Thoracic aorta (tissue), 2 donors: ENCODE results near the gene GPN2. TPM values are rescaled to one million over a fixed set of nuclear protein-coding genes. Genes with fewer than 3 reads are reported as not detected.

ENCODE experiments used
- ATAC-seq: fragments of 150-250 bp; one replicate; pipeline ENCODE4 v1.8.0; 2017; ENCODE audit warnings: low read depth; ENCODE audit not compliant: insufficient number of reproducible peaks, low FRiP score
- DNase-seq: peaks from one replicate; pipeline ENCODE4 v3.0.0-alpha.2; 2020; ENCODE audit warnings: low spot score
- H3K27ac ChIP-seq, 2 donors: fragments of 200-600 bp; sonication (generic); 1 replicate in 1 of 2; 2 replicates in 1 of 2; pipeline ENCODE4 v1.5.1; 2016; ENCODE audit warnings: mild to moderate bottlenecking in 2 of 2, moderate library complexity in 2 of 2
- H3K27me3 ChIP-seq: fragments of 200-600 bp; sonication (generic); replicated peaks from 2 replicates; pipeline ENCODE4 v1.6.0; 2016; ENCODE audit warnings: mild to moderate bottlenecking; ENCODE audit not compliant: insufficient read depth
- H3K36me3 ChIP-seq: fragments of 200-600 bp; sonication (generic); one replicate; pipeline ENCODE4 v1.5.1; 2016
- H3K4me1 ChIP-seq, 2 donors: fragments of 200-600 bp; sonication (generic); 1 replicate in 1 of 2; 2 replicates in 1 of 2; pipeline versions ENCODE4 v1.5.1 to v1.6.0; 2016; ENCODE audit warnings: low read depth in 2 of 2, mild to moderate bottlenecking in 1 of 2; ENCODE audit not compliant: control insufficient read depth in 1 of 2
- H3K4me3 ChIP-seq: fragments of 200-600 bp; sonication (generic); 2 replicates; pipeline ENCODE4 v1.5.1; 2016; ENCODE audit warnings: mild to moderate bottlenecking
- H3K9me3 ChIP-seq: fragments of 200-600 bp; sonication (generic); 2 replicates; pipeline ENCODE4 v1.5.1; 2016
- total RNA-seq, 2 donors: library from RNA; depleted of rRNA; stranded (reverse); fragments of >200 nt; gene quantifications; one replicate each; pipeline versions ENCODE4 v1.1.0 to v1.2.3, GENCODE V29; 2016
- TF ChIP-seq, protein P1 (sequence below): fragments of 200-600 bp; sonication (generic); IDR thresholded peaks from one replicate; pipeline ENCODE4 v1.5.1; 2019; ENCODE audit warnings: antibody characterized with exemption

The GPN2 gene
- total RNA-seq, 2 donors from 2014 or later, result 8.8 to 15.0 TPM

DNA sequence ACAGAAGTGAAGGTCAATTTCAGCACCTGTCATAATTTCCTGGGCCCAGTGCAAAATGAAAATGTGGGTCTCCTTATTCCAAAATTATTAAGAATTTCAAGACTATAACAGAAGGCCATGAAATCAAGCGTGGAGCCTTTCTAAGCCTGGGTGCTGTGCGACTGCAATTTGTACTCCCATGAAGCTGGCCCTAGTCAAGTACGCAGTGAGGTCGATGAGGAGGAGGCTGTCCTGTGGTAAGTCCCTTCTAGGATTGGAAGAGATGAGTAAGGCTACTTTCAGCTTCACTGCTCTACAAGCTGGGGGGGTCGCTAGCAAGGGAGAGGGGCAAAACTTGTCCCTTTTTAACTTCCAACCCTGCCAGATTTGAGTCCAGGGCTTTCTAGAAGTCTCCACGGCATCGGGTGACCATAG lies 31.1 kb upstream of the GPN2 start:
- ATAC-seq (peak; percentile 52), DNase-seq (no peak)
- TF ChIP-seq, protein P1, sequence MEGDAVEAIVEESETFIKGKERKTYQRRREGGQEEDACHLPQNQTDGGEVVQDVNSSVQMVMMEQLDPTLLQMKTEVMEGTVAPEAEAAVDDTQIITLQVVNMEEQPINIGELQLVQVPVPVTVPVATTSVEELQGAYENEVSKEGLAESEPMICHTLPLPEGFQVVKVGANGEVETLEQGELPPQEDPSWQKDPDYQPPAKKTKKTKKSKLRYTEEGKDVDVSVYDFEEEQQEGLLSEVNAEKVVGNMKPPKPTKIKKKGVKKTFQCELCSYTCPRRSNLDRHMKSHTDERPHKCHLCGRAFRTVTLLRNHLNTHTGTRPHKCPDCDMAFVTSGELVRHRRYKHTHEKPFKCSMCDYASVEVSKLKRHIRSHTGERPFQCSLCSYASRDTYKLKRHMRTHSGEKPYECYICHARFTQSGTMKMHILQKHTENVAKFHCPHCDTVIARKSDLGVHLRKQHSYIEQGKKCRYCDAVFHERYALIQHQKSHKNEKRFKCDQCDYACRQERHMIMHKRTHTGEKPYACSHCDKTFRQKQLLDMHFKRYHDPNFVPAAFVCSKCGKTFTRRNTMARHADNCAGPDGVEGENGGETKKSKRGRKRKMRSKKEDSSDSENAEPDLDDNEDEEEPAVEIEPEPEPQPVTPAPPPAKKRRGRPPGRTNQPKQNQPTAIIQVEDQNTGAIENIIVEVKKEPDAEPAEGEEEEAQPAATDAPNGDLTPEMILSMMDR, result no peak
- peak overlapping the region; percentile 67 to 81 for H3K27ac ChIP-seq
- peaks cover 13% of the 10 kb centered on the region for H3K36me3 ChIP-seq
- peaks cover 6 to 17% of the 10 kb centered on the region in 2 donors for H3K4me1 ChIP-seq
- H3K4me3 ChIP-seq, result peak overlapping the region; percentile 73
- H3K9me3 ChIP-seq, result no peaks in the 10 kb centered on the region
- no peaks in the 10 kb centered on the region for H3K27me3 ChIP-seq

- ATAC-seq, result no peak
- H3K4me1 ChIP-seq, result no peaks in the 10 kb centered on the region
- no peaks in the 10 kb centered on the region for H3K9me3 ChIP-seq
- no peaks in the 10 kb centered on the region for H3K36me3 ChIP-seq
- TF ChIP-seq, protein P1, result no peak
- H3K27me3 ChIP-seq, result no peaks in the 10 kb centered on the region
- no peak overlapping the region for H3K4me3 ChIP-seq
- H3K27ac ChIP-seq, result no peak overlapping the region
- no peak for DNase-seq
These were observed 25.2 kb upstream of the GPN2 start for GRCh38 chr1:26915204-26915842.

DNA sequence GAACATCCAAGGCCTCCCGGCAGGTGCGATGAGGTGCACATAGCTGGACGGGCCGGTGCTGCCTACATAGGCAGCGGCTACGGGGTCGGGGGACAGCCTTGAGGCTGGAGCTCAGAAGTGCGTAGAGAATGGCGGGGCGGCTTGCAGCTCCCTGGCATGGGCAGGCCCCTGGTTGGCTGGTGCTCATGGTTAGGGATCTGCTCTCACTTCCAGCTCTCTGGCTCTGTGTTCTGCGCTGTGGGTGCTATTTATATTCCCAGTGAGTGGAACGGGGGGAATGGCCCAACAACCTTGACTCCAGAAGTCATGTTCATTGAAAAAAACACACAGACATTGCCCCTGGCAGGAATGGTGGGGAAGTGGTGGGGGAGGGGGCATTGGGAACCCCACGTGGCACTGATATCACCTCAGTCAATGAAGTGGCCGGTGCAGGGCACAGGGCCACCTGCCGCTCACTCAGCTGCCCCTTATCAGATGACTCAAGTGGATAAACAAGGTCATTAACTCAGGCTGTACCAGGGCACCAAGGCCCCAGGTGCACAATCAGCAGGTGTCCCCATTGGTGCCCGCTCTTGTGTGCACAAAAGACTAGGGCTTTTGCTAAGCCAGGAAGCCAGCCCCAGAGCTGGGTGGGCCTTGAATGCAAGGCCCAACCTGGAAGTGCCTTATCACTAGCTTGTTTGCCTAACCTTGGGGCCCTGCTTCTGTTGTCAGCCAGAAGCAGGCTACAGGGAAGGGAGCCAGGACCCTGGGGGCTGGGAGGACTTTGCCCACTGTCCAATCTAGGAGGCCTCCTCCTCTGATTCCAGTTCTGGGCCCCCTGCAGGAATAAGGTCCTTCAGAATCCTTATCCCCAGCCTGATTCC lies 23.9 kb upstream of the GPN2 start, which contains the start of gene NR0B2:
TSS of gene NR0B2 (minus strand) at position 222 of the 866 bp plus-strand sequence. CDS start at position 187, 35 bp downstream.
- TF ChIP-seq, protein P1, result no peak
- no peak within 1 kb of the TSS for H3K4me3 ChIP-seq
- H3K4me1 ChIP-seq, result no peaks in the 10 kb centered on the region
- no peaks in the 10 kb centered on the region for H3K27me3 ChIP-seq
- H3K9me3 ChIP-seq, result no peaks in the 10 kb centered on the region
- DNase-seq, result no peak
- H3K27ac ChIP-seq, result no peak within 1 kb of the TSS
- no peak for ATAC-seq
- H3K36me3 ChIP-seq, result no peaks in the 10 kb centered on the region

DNA sequence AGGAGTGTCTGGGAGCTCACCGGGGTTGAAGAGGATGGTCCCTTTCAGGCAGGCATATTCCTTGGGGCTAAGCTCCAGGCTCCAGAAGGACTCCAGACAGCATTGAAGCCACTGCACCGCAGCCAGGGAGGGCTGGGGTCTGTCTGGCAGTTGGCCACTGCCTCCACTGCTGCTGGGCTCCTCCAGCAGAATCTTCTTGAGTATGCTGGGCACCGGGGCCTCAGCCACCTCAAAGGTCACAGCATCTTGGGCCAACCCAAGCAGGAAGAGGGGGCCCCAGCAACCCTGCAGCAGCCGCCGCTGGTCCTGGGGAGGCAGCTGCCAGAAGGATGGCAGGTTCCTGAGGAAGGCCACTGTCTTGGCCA lies 23.3 kb upstream of the GPN2 start:
- no peaks in the 10 kb centered on the region for H3K4me1 ChIP-seq
- no peak overlapping the region for H3K27ac ChIP-seq
- no peak overlapping the region for H3K4me3 ChIP-seq
- DNase-seq (no peak), ATAC-seq (no peak)
- TF ChIP-seq, protein P1, result no peak
- H3K36me3 ChIP-seq, result no peaks in the 10 kb centered on the region
- no peaks in the 10 kb centered on the region for H3K9me3 ChIP-seq
- no peaks in the 10 kb centered on the region for H3K27me3 ChIP-seq

DNA sequence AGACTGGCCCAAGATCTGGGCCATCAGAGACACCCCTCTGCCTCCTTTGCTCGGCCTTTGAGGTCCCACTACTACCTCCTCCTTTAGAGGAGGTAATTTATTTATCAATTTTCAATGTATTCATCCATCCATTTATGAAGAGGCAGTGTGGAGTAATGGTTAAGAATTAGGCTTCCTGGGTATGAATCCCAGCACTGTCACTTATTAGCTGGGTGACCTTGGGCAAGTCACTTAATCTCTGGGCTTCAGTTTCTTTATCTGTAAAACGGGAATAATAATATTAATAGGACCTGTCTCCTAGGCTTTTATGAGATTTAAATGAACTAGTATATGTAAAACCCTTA lies 22.0 kb upstream of the GPN2 start:
- H3K4me3 ChIP-seq, result no peak overlapping the region
- TF ChIP-seq, protein P1, result no peak
- H3K9me3 ChIP-seq, result no peaks in the 10 kb centered on the region
- ATAC-seq (no peak), DNase-seq (no peak)
- no peaks in the 10 kb centered on the region for H3K27me3 ChIP-seq
- H3K27ac ChIP-seq, result no peak overlapping the region
- H3K4me1 ChIP-seq, result no peaks in the 10 kb centered on the region
- no peaks in the 10 kb centered on the region for H3K36me3 ChIP-seq
